AG10803 (cell line): ENCODE results near the gene PMVK.

ENCODE experiments used
- DNase-seq: peaks from one replicate; pipeline ENCODE4 v3.0.0; 2010; ENCODE audit warnings: low read depth
- H3K4me3 ChIP-seq: 2 replicates; pipeline ENCODE4 v1.5.1; 2011; ENCODE audit warnings: mild to moderate bottlenecking, low read length, control low read depth
- TF ChIP-seq, protein P1 (sequence below): conservative IDR thresholded peaks from 2 replicates; pipeline ENCODE4 v1.5.1; 2011; ENCODE audit warnings: mild to moderate bottlenecking, low read length, control low read depth, inconsistent platforms

PMVK gene

DNA sequence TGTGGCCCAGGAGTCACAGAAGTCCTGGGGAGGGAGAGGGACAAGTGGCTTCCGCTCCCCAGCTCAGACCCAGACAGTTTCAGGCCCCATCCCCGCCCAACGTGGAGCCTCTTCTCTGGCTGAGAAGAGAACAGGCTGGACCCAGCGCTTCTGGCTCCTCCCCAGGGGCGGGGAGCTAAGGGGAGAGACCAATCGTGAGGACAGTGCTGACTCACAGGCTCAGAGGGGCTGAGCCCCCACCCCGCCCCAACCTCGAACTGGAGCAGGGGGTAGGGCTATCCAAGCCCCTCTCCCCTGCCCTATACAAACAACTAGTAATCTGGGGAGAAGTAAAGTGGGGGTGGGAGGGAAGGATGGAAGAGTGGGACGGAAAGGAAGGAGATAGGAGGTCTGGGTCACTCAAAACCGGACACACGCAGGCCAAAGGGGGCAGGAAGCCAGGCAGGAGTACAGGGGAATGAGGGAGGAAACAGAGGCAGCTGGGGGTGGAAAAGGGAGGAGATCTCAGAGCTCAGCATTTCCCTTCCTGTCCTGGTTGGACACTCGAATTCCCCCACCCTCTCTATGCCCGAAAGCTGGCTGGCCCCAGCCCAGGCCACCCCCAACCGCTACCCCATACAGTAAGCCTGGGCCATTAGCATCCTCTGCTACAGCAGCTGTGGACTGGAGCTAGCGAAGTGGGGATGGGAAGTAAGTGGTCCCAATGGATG, 34.3 kb upstream of the PMVK start, which contains the start of gene SHC1:
Gene SHC1 (minus strand): TSS at position 117 of the 710 bp plus-strand sequence. CDS start 221 bp downstream, outside the sequence.
- peak within 1 kb of the TSS; percentile 81 for H3K4me3 ChIP-seq
- DNase-seq = peak; percentile 92
- TF ChIP-seq, protein P1, sequence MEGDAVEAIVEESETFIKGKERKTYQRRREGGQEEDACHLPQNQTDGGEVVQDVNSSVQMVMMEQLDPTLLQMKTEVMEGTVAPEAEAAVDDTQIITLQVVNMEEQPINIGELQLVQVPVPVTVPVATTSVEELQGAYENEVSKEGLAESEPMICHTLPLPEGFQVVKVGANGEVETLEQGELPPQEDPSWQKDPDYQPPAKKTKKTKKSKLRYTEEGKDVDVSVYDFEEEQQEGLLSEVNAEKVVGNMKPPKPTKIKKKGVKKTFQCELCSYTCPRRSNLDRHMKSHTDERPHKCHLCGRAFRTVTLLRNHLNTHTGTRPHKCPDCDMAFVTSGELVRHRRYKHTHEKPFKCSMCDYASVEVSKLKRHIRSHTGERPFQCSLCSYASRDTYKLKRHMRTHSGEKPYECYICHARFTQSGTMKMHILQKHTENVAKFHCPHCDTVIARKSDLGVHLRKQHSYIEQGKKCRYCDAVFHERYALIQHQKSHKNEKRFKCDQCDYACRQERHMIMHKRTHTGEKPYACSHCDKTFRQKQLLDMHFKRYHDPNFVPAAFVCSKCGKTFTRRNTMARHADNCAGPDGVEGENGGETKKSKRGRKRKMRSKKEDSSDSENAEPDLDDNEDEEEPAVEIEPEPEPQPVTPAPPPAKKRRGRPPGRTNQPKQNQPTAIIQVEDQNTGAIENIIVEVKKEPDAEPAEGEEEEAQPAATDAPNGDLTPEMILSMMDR = no peak

DNA sequence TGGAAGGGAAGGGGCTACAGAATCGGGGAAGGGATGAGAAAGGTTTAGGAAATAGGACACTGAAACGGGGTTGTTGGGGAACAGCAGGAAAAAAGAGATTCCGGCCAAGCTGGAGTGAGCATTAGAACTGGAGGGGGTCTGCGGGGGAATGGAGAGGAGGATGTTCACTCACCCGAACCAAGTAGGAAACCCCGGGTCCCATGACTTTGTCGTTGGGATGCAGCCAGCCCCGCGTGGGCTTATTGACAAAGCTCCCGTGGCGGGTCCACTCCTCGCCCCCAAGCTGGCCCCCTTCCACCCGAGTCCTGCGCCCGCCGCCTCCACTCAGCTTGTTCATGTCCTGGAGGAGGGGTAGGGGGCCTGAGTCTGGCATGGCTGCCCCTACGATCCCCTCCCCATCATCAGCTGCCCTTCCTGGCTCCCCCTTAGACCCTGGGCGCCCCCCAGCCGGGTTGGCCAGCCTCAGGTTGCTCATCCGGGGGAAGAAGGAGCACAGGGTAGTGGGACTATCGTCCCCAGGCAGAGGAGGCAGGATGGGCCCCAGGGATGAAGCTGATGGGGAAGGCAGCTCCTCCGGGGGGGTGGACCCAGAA, 33.4 kb upstream of the PMVK start:
- peak overlapping the region; percentile 81 for H3K4me3 ChIP-seq
- DNase-seq = no peak
- TF ChIP-seq, protein P1 = no peak

DNA sequence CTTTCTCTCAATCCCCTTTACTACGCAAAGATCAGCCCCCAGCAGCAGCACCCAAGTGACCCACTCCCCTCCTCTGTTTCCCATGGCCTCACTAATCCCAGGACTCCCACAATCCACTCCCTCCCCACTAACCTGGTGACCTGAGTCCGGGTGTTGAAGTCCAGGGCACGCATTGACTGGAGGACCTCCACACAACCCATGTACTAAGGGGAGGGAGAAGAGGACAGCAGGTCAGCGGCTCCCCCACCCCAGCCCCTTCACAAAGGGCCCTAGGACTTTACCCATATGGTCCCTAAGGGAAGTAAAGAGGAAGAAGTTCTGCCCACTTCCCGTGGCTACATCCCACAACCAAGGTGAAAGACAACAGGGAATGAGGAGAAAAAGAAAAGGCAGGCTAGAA, 32.7 kb upstream of the PMVK start:
- no peak for DNase-seq
- TF ChIP-seq, protein P1 = no peak
- H3K4me3 ChIP-seq = peak overlapping the region; percentile 81

DNA sequence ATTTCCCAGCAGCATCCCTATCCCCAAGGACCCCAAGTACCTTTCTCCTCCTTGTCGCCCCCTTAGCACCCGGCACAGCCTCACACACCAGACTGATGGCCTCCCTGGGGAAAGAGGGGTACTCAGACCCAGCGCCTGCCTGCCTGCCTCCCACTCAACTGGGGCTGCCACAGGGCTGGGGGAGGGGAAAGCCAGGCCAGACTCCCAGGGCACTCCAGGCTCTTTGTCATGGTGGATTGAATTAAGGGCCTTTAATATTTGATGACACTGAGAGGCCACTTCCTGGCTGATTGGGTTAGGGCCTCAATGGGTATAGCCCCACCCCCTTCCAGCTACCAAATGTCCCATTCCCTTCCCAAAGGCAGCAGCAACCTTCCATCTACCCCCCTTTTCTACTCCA, 32.2 kb upstream of the PMVK start:
- DNase-seq = no peak

DNA sequence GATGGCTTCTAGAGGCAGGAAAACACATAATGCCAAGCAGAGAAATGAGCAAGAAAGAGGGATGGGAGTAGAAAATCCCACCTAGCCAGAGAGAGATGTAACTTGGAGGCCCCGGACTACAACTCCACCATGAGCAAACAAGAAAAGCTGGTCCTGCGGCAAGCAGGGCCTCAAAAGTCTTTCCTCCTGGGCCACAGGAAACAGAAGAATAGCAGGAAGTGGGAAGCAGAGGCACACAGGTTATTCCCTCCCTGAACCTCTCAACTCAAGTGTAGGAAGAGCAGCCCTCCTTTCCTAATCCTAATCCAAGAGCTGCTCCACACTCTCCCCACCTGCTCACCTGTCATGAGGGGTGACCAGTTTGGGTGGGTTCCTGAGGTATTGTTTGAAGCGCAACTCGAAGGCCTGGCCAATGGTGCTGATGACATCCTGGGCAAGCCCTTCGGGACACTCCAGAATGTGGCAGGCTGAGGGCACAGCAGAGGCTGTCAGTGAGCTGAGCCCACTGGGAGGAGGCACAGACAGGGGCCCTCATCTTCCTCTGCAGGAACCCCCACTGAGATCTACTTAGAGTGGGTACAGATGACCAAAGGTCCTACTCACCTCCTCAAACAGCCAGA, 30.9 kb upstream of the PMVK start:
- DNase-seq = no peak
- peak overlapping the region; percentile 20 for H3K4me3 ChIP-seq
- TF ChIP-seq, protein P1 = no peak

More for the DNA sequence above, 32.2 kb upstream of the PMVK start:
- H3K4me3 ChIP-seq = peak overlapping the region; percentile 81
- TF ChIP-seq, protein P1 = no peak

DNA sequence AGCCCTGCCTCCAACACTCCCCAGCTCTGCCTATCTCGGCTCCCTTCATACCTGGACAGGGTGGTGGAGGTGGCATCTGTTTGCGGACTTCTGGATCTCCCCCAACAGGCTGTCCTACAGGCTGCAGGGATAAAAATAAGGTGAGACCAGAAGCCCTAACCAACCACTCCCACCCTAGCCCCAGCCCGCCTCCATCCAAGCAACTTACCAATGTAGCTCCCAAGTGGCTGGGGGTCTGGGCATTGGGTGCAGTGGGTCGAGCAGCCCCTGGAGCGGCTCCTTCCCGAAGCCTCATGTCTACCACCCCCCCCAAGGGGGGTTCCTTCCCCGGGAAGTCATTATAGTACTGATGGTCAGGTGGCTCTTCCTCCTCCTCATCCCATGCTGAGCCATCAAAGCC, 29.6 kb upstream of the PMVK start:
- no peak overlapping the region for H3K4me3 ChIP-seq
- no peak for DNase-seq
- TF ChIP-seq, protein P1 = no peak
